MM.1S (cell line): ENCODE measurements around the gene TCOF1.

Experiments
- EZH2 ChIP-seq: fragments of 300-600 bp; sonication (generic); optimal IDR thresholded peaks from 2 replicates; pipeline ENCODE3; 2017; ENCODE audit warnings: low read depth, mild to moderate bottlenecking, antibody characterized with exemption, low read length, mixed read lengths
- EZH2phosphoT487 ChIP-seq: fragments of 300-600 bp; sonication (generic); IDR thresholded peaks from 2 replicates; pipeline ENCODE4 v1.6.1; 2018; ENCODE audit warnings: antibody characterized with exemption, low read length
- TF ChIP-seq, protein P1 (sequence below): fragments of 300-600 bp; sonication (generic); IDR thresholded peaks from 2 replicates; pipeline ENCODE4 v1.5.1; 2016; ENCODE audit warnings: antibody characterized with exemption, low read length, mixed read lengths

- TF ChIP-seq, protein P1, sequence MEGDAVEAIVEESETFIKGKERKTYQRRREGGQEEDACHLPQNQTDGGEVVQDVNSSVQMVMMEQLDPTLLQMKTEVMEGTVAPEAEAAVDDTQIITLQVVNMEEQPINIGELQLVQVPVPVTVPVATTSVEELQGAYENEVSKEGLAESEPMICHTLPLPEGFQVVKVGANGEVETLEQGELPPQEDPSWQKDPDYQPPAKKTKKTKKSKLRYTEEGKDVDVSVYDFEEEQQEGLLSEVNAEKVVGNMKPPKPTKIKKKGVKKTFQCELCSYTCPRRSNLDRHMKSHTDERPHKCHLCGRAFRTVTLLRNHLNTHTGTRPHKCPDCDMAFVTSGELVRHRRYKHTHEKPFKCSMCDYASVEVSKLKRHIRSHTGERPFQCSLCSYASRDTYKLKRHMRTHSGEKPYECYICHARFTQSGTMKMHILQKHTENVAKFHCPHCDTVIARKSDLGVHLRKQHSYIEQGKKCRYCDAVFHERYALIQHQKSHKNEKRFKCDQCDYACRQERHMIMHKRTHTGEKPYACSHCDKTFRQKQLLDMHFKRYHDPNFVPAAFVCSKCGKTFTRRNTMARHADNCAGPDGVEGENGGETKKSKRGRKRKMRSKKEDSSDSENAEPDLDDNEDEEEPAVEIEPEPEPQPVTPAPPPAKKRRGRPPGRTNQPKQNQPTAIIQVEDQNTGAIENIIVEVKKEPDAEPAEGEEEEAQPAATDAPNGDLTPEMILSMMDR = no peak
- TF ChIP-seq EZH2 (no peak), EZH2phosphoT487 (no peak)
Observed at GRCh38 chr5:150395688-150395975, 38.1 kb downstream of the TCOF1 start.
